ENCODE measurements around the gene HSD17B12. TPM values are rescaled to one million over a fixed set of nuclear protein-coding genes. Genes with fewer than 3 reads are reported as not detected.

The HSD17B12 gene
- total RNA-seq, 1 donor from 2014 or later = 58.3 TPM

GRCh38 chr11:43880640-43881159, 200.2 kb downstream of the HSD17B12 start, which contains the start of gene ALKBH3:
TSS of gene ALKBH3 (plus strand) at chr11:43880831. CDS start at chr11:43882653, 1,822 bp downstream.
- peaks cover 3% of the 10 kb centered on the region for H3K9me3 Mint-ChIP-seq
- POLR2A ChIA-PET = interaction anchor here (1.0 to 1.7 kb wide), 3 partner anchors 185 to 522 kb away, joined by 3 to 8 read pairs (median 3); partner anchors contain the start of genes ACCS and TTC17
- intact Hi-C loops (cut with micrococcal nuclease) = loop anchor here (1.0 to 10.0 kb wide), 6 partner anchors 186 to 568 kb away; partner anchors contain the start of genes ACCS, API5, EXT2 and HSD17B12
- CTCF ChIA-PET = interaction anchor here (1.1 to 1.2 kb wide), 2 partner anchors 10 to 569 kb away, joined by 3 to 4 read pairs; partner anchors contain the start of gene API5
- peaks cover 38% of the 10 kb centered on the region for H3K36me3 Mint-ChIP-seq (ENCODE audit: low read depth)
- H3K27me3 Mint-ChIP-seq = peaks cover 32% of the 10 kb centered on the region
- no peak for TF ChIP-seq CTCF (IDR thresholded peaks at IDR 0.05)
- H3K4me3 Mint-ChIP-seq = peak within 1 kb of the TSS; percentile 94
- peak; percentile 83 for DNase-seq
- H3K27ac Mint-ChIP-seq = peak within 1 kb of the TSS; percentile 74
- ATAC-seq (ENCODE audit: low read depth) = peak; percentile 99
- peaks cover 20% of the 10 kb centered on the region for H3K4me1 Mint-ChIP-seq

GRCh38 chr11:43892851-43893250, 212.3 kb downstream of the HSD17B12 start:
- H3K36me3 Mint-ChIP-seq (ENCODE audit: low read depth) = peaks cover 86% of the 10 kb centered on the region
- TF ChIP-seq CTCF (IDR thresholded peaks at IDR 0.05) = no peak
- no peaks in the 10 kb centered on the region for H3K4me1 Mint-ChIP-seq
- DNase-seq = no peak
- no peaks in the 10 kb centered on the region for H3K9me3 Mint-ChIP-seq
- intact Hi-C loops (cut with micrococcal nuclease) = no loop called here
- no peak for ATAC-seq (ENCODE audit: low read depth)
- POLR2A ChIA-PET = no interaction called here
- H3K27me3 Mint-ChIP-seq = no peaks in the 10 kb centered on the region
- no peak overlapping the region for H3K4me3 Mint-ChIP-seq
- CTCF ChIA-PET = no interaction called here
- H3K27ac Mint-ChIP-seq = no peak overlapping the region

- peaks cover 89% of the 10 kb centered on the region for H3K36me3 Mint-ChIP-seq (ENCODE audit: low read depth)
- intact Hi-C loops (cut with micrococcal nuclease) = no loop called here
- H3K4me1 Mint-ChIP-seq = no peaks in the 10 kb centered on the region
- no peak overlapping the region for H3K4me3 Mint-ChIP-seq
- POLR2A ChIA-PET = no interaction called here
- CTCF ChIA-PET = no interaction called here
- ATAC-seq (ENCODE audit: low read depth) = no peak
- H3K27me3 Mint-ChIP-seq = no peaks in the 10 kb centered on the region
- no peak overlapping the region for H3K27ac Mint-ChIP-seq
- no peak for DNase-seq
- H3K9me3 Mint-ChIP-seq = no peaks in the 10 kb centered on the region
- no peak for TF ChIP-seq CTCF (IDR thresholded peaks at IDR 0.05)
Observed at GRCh38 chr11:43894546-43894945, 214.0 kb downstream of the HSD17B12 start.

- H3K9me3 Mint-ChIP-seq = no peaks in the 10 kb centered on the region
- ChIA-PET CTCF (no interaction called here), POLR2A (no interaction called here)
- DNase-seq (no peak), ATAC-seq (ENCODE audit: low read depth) (no peak)
- H3K27me3 Mint-ChIP-seq = no peaks in the 10 kb centered on the region
- peaks cover 83% of the 10 kb centered on the region for H3K36me3 Mint-ChIP-seq (ENCODE audit: low read depth)
- intact Hi-C loops (cut with micrococcal nuclease) = no loop called here
- H3K27ac Mint-ChIP-seq = no peak overlapping the region
- no peak for TF ChIP-seq CTCF (IDR thresholded peaks at IDR 0.05)
- no peaks in the 10 kb centered on the region for H3K4me1 Mint-ChIP-seq
- H3K4me3 Mint-ChIP-seq = no peak overlapping the region
Observed at GRCh38 chr11:43895601-43896000, 215.1 kb downstream of the HSD17B12 start.

- Mint-ChIP-seq H3K9me3 (no peaks in the 10 kb centered on the region), H3K27ac (no peak overlapping the region), H3K27me3 (no peaks in the 10 kb centered on the region), H3K4me1 (no peaks in the 10 kb centered on the region), H3K4me3 (no peak overlapping the region), H3K36me3 (ENCODE audit: low read depth) (peaks cover 84% of the 10 kb centered on the region)
- ChIA-PET CTCF (no interaction called here), POLR2A (no interaction called here)
- DNase-seq (no peak), ATAC-seq (ENCODE audit: low read depth) (no peak)
- no peak for TF ChIP-seq CTCF (IDR thresholded peaks at IDR 0.05)
- intact Hi-C loops (cut with micrococcal nuclease) = no loop called here
Observed at GRCh38 chr11:43898574-43898973, 218.0 kb downstream of the HSD17B12 start.
